ENCODE data around the gene EMC1. TPM values are rescaled to one million over a fixed set of nuclear protein-coding genes. Genes with fewer than 3 reads are reported as not detected.

The EMC1 gene
- polyA plus RNA-seq, 1 donor from 2014 or later: 75.3 TPM

DNA sequence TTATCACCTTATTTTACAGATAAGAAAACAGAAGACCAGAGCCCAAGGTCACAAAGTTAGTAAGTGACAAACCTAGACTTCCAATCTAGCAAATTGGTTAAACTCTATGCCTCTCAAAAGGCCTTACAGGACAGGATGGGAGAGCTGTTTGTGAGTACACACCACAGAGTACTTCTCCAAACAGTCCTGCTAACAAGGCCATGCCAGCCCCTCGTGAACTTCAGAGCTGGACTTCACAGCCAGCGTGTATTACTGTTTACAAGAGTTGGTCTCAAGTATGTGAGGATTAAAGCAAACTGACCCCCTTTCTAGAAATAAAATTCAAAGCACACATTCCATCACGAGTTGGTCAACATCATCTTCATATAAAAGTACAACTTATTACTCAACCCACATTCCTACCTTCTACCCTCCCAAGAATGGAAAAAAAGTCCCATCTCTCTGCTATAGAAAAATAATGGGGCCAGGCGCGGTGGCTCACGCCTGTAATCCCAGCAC is 21.4 kb downstream of the EMC1 start:
- Histone ChIP-seq H3K27me3 (ENCODE audit: insufficient read depth, low read depth, low read length) (no peaks in the 10 kb centered on the region), H3K9me3 (ENCODE audit: low read length) (no peaks in the 10 kb centered on the region), H3K27ac (ENCODE audit: low read length) (no peak overlapping the region), H3K9ac (ENCODE audit: low read length) (no peak overlapping the region), H4K20me1 (ENCODE audit: insufficient read depth) (no peaks in the 10 kb centered on the region), H2AFZ (ENCODE audit: low read depth, low read length) (no peak overlapping the region), H3F3A (ENCODE audit: insufficient read depth, low read length, poor library complexity, severe bottlenecking) (no peaks in the 10 kb centered on the region), H3K4me2 (ENCODE audit: low read length) (no peak overlapping the region), H3K36me3 (ENCODE audit: insufficient read depth, low read length) (no peaks in the 10 kb centered on the region), H3K79me2 (replicated peaks; ENCODE audit: insufficient read depth, low read length) (no peaks in the 10 kb centered on the region), H3K4me3 (ENCODE audit: low read length) (no peak overlapping the region), H3K9me2 (ENCODE audit: insufficient read depth, low read length) (no peaks in the 10 kb centered on the region)
- no peak for TF ChIP-seq MXI1 (conservative IDR thresholded peaks at IDR 0.05; ENCODE audit: poor library complexity, severe bottlenecking)
- TF ChIP-seq, protein P1, sequence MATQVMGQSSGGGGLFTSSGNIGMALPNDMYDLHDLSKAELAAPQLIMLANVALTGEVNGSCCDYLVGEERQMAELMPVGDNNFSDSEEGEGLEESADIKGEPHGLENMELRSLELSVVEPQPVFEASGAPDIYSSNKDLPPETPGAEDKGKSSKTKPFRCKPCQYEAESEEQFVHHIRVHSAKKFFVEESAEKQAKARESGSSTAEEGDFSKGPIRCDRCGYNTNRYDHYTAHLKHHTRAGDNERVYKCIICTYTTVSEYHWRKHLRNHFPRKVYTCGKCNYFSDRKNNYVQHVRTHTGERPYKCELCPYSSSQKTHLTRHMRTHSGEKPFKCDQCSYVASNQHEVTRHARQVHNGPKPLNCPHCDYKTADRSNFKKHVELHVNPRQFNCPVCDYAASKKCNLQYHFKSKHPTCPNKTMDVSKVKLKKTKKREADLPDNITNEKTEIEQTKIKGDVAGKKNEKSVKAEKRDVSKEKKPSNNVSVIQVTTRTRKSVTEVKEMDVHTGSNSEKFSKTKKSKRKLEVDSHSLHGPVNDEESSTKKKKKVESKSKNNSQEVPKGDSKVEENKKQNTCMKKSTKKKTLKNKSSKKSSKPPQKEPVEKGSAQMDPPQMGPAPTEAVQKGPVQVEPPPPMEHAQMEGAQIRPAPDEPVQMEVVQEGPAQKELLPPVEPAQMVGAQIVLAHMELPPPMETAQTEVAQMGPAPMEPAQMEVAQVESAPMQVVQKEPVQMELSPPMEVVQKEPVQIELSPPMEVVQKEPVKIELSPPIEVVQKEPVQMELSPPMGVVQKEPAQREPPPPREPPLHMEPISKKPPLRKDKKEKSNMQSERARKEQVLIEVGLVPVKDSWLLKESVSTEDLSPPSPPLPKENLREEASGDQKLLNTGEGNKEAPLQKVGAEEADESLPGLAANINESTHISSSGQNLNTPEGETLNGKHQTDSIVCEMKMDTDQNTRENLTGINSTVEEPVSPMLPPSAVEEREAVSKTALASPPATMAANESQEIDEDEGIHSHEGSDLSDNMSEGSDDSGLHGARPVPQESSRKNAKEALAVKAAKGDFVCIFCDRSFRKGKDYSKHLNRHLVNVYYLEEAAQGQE (IDR thresholded peaks at IDR 0.05; ENCODE audit: borderline replicate concordance): no peak
- no peak for TF ChIP-seq SMC3 (conservative IDR thresholded peaks at IDR 0.05; ENCODE audit: poor library complexity)
- TF ChIP-seq POLR2AphosphoS5 (IDR thresholded peaks at IDR 0.05): no peak
- no peak for TF ChIP-seq EZH2 (IDR thresholded peaks at IDR 0.05; ENCODE audit: borderline replicate concordance, insufficient read depth, low read length, poor library complexity, severe bottlenecking)
- TF ChIP-seq, protein P2, sequence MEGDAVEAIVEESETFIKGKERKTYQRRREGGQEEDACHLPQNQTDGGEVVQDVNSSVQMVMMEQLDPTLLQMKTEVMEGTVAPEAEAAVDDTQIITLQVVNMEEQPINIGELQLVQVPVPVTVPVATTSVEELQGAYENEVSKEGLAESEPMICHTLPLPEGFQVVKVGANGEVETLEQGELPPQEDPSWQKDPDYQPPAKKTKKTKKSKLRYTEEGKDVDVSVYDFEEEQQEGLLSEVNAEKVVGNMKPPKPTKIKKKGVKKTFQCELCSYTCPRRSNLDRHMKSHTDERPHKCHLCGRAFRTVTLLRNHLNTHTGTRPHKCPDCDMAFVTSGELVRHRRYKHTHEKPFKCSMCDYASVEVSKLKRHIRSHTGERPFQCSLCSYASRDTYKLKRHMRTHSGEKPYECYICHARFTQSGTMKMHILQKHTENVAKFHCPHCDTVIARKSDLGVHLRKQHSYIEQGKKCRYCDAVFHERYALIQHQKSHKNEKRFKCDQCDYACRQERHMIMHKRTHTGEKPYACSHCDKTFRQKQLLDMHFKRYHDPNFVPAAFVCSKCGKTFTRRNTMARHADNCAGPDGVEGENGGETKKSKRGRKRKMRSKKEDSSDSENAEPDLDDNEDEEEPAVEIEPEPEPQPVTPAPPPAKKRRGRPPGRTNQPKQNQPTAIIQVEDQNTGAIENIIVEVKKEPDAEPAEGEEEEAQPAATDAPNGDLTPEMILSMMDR (IDR thresholded peaks at IDR 0.05; ENCODE audit: poor library complexity, severe bottlenecking): no peak
- TF ChIP-seq RAD21 (conservative IDR thresholded peaks at IDR 0.05): no peak
- TF ChIP-seq EP300 (conservative IDR thresholded peaks at IDR 0.05; ENCODE audit: poor library complexity, severe bottlenecking): no peak
- no peak for TF ChIP-seq TAF1 (IDR thresholded peaks at IDR 0.05; ENCODE audit: low read depth)

DNA sequence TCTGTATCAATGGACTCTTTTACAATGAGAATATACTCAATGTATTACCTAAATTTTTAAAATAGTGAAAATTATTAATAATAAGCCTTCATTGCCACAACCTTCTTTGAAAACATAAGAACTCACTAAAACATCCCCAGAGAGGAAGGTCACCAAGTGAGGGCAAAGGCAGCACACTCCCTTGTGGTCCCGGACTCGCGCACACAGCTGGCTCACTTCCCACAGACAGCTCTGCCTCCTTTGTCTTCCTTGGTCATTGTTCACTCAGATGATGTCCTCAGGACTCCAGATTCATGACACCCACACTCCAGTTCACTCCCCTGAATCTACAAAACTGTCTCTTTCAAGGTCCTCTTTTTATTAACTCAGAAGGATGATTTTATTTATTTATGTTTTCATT is 22.1 kb downstream of the EMC1 start:
- Histone ChIP-seq H3K79me2 (replicated peaks; ENCODE audit: insufficient read depth, low read length) (no peaks in the 10 kb centered on the region), H3K4me2 (ENCODE audit: low read length) (no peak overlapping the region), H3K4me3 (ENCODE audit: low read length) (no peak overlapping the region), H3K27me3 (ENCODE audit: insufficient read depth, low read depth, low read length) (no peaks in the 10 kb centered on the region), H3K36me3 (ENCODE audit: insufficient read depth, low read length) (no peaks in the 10 kb centered on the region), H2AFZ (ENCODE audit: low read depth, low read length) (no peak overlapping the region), H3K27ac (ENCODE audit: low read length) (no peak overlapping the region), H4K20me1 (ENCODE audit: insufficient read depth) (no peaks in the 10 kb centered on the region), H3K9ac (ENCODE audit: low read length) (no peak overlapping the region), H3K9me2 (ENCODE audit: insufficient read depth, low read length) (no peaks in the 10 kb centered on the region), H3K9me3 (ENCODE audit: low read length) (no peaks in the 10 kb centered on the region), H3F3A (ENCODE audit: insufficient read depth, low read length, poor library complexity, severe bottlenecking) (no peaks in the 10 kb centered on the region)
- TF ChIP-seq SMC3 (conservative IDR thresholded peaks at IDR 0.05; ENCODE audit: poor library complexity): no peak
- TF ChIP-seq, protein P1 (IDR thresholded peaks at IDR 0.05; ENCODE audit: borderline replicate concordance): no peak

Data from neural cell (in vitro differentiated cells).